GM21390 (cell line): ENCODE measurements around the gene TP63.

Experiments
- ATAC-seq: cut with Tn5 transposase; IDR thresholded peaks from one replicate; pipeline ENCODE4 v1.9.1; 2021; ENCODE audit not compliant: unreplicated experiment

TP63 gene

DNA sequence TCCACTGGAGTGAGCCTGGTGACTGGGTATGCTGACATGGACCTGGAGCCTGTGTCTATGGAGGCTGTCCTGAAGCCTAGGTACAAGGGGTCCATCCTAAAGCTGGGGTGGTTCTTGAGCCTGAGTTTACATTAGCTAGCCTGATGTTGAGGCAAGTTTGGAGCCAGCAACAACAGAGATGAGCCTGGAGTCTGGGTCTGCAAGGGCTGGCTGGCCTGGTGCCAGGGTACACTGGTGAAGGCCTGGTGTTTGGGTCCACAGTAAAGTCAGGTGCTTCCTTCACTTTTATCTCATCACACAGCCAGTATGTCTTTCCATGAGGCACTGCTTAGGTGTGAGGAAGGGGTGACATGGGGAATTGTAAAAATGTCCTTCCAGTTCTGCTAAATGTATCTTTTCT lies 49.5 kb downstream of the TP63 start:
- ATAC-seq: no peak

DNA sequence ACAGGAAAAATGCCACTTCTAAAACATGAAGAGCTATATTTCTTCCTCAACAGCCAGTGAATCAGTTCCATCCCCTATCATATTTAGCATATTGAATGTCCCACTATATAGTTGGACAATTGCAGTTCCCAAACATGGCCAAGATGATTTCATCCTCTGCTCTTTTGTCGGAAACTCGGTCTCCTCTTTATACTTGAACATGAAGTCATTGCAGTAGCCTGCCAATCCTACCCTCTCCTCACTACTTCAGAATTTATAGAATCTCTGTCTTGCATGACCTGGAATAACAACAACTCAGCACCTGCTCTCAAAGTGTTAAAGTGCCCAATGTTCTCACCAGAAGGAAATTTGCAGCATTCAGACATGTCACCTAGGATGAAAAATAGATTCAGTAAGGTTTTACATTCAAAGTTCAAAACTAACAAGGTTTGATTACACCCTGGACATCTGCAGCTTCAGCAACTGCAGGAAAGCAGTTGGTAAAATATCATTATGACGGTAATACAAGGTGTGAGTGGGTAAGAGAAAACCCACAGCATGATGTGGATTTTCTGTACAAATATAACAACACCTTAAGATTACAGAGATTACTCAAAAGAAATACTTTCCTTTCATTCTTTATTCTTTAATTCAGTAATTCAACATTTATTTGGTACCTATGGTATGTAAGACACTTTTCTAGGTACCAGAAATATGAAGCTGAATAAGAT lies 52.5 kb downstream of the TP63 start:
- ATAC-seq: no peak

DNA sequence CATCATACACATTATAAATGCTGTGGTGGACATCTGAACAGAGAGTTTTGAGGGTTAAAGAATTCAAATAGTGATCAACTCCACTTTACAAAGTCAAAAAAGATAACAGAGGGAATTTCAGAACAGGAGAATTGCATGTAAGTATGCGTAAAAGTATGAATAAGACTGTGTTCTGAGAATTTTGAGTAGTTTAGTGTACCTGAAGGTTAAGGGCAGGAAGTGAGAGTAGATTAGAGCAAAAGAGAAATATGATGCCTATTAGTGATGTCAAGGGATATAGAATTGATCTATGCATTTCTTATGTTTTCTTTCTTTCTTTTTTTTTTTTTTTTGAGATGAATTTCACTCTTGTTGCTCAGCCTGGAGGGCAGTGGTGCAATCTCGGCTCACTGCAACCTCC lies 53.1 kb downstream of the TP63 start:
- ATAC-seq: no peak

DNA sequence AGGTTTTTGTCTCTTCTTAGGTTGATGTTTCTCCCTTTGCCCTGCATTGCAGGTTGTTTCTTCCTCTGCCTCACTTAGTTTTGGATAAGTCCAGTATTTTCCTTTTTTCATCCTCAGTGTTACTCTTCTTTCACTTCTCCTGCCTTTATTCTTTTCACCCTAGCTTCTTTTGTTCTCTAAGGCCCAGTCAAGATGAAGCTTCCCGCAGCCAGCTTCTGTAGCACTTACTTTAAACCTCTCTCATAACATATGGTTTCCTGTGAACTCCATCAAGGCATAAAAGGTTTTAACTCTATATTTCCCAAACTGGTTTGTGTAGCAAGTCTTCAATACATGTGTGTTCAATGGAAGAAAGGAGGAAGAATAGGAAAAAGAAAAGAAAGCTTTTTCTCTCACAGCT lies 54.1 kb downstream of the TP63 start:
- ATAC-seq: no peak

DNA sequence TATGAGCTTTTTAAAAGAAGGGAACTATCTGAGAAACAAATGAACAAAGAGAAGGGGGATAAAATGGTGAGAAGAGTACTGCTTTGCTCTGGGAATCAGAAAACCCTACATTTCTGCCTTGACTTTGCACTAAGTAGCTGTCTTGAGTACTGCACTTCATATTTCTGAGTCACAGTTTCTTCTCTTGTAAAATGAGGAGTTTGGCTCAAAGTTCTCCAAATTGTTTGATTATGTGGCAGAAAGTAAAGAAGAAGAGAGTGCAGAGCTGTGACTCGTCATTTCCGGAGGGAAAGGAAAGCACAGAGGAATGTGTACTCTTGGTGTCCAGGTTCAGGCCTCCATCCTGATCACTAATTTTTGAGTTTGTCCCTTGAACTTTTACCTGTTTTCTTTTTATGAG lies 54.7 kb downstream of the TP63 start:
- no peak for ATAC-seq

DNA sequence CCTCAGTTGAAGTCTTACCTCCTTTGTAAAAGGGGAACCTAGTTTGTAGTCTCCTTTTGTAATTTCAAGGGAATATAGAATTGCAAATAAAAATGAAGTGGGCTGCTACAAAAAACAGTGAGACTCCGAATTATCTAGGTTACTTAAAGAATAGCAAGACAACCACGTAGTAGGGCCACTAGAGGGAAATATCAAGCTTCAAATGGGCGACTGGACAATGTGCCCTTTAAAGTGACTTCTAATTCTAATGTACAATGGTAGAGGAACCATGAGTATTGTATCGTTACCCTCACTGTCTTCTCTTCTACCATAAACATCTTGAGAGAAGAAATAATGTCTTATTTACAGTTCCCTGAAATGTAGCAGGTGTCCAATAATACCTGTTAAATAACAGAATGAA lies 56.3 kb downstream of the TP63 start:
- no peak for ATAC-seq

DNA sequence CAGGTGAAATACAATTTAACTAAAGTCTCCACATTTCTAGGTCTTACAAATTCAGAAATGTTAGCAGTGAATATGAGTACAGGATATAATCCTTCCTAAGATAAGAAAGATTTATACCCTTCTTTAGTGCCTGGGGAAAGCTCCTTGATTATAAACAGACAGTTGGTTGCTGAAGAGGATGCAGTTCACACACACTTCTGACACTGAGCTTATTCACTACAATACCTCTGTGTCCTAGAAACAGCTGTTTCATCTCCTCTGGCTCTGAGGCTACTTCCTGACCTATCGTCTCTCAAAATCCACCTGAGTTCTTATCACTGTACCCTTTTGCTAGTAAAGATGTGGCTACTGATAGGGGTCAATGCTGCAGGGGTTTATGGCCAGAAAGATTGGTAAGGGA lies 57.1 kb downstream of the TP63 start:
- ATAC-seq: no peak

DNA sequence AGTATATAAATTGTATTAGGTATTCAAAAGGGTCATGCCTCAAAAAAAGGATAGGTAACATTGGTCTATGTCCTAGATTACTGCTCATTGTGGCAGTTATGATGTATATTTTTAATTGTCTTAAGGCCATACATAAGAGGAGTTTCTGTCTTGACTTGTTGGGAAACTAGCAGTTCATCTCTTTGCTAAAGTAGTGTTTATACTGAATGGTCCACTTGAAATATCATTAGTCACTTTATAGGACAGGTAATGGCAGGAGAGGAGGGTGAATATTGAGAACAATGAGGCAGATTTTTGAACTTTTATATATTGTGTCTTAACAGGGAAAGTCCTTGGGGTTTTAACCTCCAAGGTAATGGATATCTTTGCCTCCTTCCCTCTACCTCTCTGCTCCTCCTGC lies 58.4 kb downstream of the TP63 start:
- no peak for ATAC-seq

DNA sequence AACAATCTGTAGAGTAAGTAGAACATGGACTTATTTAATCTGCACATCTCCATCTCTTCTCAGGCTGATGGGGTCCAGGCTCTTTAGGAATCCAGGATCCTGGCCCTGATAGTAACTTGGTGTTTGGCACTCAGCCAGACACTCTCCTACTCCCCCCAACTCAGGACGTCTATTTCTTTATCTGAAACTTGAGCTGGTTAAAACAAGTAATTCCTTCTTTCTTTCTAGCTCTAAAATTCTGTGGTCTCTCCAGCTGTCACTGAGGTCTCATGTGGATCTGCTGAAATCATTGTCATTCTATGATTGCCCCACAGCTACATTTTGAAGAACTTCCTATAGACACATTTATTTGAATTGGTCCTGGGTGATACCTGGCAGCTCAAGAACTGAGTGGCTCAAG lies 59.0 kb downstream of the TP63 start:
- ATAC-seq: no peak

DNA sequence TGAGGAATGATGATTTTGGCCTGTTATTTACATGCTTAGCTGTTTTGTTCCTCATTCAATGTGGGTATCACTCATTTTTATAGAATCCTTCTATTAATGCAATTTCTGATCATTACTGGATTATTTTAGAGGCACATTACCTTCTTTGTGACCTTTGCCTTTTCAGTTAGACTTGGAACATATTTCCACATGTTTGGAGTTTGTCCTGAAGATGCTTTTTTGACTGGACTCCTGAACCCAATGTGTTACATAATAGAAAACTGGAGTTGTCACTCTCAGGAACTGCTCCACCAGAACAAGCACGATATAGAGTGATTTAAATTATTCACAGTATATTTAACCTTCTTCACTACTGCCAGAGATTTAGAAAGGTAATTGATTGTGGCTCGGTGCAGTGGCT lies 59.5 kb downstream of the TP63 start:
- ATAC-seq: no peak

DNA sequence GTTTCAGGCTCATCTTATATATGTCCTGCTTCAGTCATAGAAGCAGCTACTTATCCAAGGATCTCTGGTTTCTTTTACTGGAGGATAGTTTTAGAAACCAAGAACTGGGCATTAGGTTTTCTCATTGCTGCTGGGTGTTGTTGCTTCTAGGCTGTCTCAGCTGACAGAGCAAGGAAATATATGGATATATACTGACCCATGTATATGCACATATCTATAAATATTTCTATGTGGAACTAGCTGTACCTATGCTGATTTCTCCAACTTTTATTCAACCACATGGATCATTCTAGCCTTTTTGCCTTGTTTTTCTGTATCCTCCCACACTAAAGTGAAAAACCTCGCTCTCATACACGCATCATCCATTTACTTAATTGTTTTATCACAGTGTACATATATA lies 64.2 kb downstream of the TP63 start:
- no peak for ATAC-seq

DNA sequence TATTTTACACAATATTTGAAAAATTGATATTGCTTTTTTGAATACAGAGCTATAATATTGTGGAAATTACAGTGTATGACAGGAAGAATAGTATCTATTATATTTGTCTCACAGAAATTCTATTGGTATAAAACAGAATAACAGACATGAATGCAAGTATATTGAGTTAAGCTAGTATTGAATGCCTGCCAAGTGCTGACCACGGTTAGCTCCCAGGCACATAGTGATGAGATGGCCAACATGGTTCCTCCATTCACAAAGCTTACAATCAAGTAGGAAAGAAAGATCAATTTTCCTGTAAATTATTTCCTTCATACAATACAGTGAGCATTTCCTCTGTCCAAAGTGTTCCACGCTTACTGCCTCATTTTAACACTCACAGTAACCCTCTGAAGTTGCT lies 67.6 kb downstream of the TP63 start:
- no peak for ATAC-seq

DNA sequence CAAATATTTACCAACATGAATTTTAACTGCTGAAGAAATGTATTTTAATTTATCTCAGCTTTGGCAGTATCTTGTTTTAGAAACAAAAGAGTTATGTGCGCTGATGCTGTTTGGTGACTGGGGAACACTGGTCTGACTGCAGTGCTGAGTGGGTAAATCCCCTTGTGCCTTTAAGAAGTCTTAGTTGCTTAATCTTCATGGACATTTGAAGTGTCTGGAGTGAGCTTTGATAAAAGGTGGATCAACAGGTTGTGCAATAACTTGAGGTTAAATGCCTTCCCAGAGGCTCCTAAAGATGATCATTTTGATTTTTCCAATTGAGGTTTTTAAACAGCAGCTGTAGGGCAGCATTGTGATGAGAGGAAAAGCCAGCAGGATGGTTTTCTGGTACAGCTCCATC lies 68.7 kb downstream of the TP63 start:
- no peak for ATAC-seq

DNA sequence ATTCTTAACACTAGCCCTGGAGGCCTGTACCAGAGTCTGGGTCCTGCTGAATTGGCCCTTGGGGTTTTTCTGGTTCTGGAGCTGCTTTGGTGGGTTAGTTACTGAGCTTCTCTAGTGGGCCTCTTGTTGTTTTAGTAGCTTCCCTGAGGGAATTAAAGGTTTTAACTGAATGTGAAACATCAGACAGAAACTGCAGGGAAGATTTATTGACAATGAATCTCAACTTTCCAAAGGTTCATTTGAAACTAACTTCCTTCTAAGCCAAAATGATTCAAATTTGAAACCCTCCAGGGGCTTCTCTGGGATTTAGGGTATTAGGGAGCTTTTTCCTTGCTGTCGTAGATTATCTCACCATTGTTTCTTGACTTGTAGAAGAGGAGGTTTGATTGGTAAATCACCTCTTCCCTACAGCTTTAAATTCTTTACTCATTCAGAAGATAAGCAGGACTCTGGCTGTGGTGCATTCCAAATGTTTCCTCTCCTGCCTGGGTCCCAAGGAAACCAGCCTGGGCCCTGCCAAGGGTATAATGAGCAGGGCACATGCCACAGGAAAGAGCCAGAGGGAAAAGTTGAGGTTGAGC lies 71.0 kb downstream of the TP63 start:
- no peak for ATAC-seq

DNA sequence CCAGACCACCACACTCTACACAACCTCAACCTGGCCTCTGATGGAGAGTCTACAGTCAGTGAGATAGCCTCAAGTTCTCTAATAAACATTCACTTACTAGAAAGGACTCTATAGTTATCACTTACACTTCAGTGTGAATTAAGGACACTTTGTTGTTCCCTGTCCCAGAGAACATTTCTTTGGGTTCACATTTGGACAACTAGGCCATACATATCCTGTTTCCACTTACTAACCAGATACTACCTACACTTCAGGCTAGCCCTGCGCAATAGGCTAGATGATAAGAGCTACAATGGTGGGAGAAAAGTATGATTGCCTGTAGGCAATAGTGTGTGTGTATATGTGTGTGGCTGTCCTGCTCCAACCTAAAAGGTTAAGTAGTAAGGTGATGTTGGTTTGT lies 72.7 kb downstream of the TP63 start:
- no peak for ATAC-seq

DNA sequence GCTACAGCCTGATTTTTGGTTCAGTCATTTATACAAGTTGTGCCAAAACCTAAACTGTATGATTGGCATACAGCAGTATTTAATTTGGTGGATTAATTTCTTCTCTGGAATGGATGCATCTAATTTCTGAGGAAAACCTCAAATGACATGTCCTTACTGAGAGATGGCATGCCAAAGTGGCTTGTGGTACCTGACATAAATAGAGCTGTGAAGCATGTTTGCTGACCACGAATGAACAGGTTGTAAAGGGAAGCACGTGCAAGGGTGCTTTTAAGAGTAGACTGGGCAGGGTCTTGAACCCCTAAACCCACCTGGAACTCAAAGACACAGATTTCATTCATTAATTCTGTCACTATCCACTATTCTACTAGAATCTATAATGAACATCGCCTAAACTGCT lies 77.2 kb downstream of the TP63 start:
- ATAC-seq: no peak

DNA sequence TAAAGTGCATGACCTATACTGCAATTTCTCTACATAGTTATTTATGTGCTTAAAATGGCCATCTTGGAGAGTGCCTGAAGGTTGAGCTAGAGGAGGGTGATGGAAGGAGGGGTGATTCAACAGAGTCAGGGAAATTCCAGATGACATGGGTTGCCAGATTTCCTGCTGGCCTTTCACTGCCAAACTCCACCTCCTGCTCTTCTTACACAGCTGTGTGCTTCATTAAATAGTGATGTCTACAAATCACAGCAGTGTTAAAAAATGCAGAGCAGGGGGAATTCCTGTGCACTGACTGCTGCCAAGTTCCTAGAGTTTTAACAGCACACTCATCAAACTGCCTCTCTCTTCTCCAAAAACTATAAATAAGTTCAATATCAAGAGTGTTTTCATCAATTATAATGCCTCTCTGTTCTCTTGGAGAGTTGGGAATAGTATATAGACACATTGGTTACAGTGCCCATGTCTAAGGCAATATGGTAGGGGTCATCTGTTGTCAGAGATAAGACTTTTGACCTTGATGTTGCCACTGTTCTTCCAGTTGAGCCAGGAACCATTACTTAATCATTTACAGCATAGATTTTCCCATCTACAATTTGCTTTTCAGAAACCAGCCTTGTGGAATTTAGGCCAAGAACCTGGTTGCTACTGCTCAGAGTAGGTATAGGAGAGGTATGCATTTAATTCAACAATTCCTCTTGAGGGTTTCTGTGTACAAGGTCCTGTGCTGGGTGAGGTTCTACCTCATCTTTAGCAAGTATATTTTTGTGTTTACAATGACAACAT lies 79.6 kb downstream of the TP63 start:
- ATAC-seq: no peak

DNA sequence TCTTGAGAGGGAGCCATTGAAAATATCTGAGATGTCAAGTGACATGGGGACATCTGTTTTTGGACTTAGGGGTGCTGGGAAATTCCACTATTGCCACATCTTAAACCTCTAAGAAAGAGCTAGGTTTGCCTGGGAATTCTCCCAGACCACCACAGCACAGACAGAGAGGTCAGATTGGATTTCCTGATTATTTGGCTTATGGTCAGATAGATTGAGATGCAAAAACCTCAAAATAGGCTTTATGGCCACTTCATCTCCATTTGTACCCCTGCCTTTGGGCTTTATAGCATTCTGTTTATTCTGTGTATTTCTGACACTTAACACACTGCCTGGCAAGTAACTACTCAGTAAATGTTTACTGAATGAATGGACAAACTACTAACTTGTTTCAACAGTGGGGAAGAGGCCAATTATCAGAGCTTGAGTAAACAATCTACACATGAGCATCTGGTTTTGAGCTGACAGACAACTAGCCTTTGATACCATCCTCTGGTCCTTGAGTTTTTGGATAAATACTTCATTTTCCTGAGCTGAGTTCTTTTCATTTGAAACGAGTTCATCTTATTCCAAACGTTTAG lies 81.8 kb downstream of the TP63 start:
- no peak for ATAC-seq

DNA sequence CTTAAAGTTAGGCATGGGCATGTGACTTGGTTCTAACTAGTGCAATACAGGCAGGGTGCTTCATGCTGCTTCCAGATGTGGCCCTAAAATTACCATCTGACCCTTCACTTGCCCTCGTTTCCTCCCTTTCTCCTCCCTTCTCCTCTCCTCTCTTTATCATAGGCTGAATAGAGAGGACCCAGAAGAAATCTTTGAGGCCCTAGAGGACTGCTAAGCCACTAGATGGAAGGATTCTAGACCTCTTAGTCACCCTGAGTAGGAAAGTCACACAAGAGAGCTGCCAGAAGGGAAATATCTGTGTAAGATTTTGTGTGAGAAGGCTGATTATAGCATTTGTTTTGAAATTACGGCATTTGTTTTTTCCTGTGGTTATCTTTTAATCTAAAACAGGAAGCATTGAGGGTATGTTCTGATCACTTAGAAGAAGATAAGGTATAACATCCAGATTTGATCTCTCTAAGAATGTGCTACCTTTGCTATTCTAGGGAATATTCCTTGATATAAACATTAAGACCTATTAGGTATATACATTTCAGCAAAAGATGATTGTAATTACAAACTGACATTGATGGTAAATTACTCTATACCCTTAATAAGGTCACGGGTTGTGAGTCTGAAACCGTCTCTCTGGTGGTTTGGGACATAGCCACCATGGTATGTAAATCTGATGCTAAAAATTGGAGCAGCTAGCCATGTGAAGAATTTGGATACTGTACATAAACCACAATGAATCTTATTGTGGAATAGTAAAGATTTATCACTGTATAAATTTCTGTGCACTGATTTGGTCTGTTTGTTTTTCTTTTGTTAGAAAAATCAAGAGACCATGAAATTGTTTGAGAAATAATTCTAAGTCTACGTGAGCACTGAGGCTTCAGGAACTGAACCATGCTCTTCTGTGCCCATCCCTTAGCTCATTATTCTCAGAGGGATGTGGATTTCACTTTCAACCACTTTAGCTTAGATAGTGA lies 84.1 kb downstream of the TP63 start:
- ATAC-seq: no peak

DNA sequence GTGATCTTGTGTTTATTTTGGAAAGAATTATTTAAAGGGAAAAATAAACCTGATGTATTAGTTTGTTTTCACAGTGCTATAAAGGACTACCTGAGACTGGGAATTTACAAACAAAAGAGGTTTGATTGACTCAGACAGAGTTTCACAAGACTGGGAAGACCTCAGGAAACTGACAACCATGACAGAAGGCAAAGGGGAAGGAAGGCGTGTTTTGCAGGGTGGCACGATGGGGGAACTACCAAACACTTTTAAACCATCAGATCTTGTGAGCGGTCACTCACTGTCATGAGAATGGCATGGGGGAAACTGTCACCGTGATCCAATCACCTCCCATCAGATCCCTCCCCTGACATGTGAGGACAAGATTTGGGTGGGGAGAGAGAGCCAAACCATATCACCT lies 87.0 kb downstream of the TP63 start:
- ATAC-seq: no peak
